HFFc6 (cell line): Measurements from ENCODE around the gene PLXND1. TPM values are rescaled to one million over a fixed set of nuclear protein-coding genes. Genes with fewer than 3 reads are reported as not detected.

ENCODE experiments used
- DNase-seq: peaks from one replicate; pipeline ENCODE4 v3.0.0-alpha.2; 2018
- H3K27ac Mint-ChIP-seq: 2 replicates; pipeline ENCODE4 v1.8.0; 2020; ENCODE audit warnings: mild to moderate bottlenecking, mixed read lengths
- H3K27me3 Mint-ChIP-seq: 2 replicates; pipeline ENCODE4 v1.8.0; 2021; ENCODE audit warnings: mild to moderate bottlenecking, moderate library complexity, mixed read lengths; ENCODE audit not compliant: insufficient read depth
- H3K36me3 Mint-ChIP-seq: 2 replicates; pipeline ENCODE4 v1.8.0; 2021; ENCODE audit warnings: low read depth, mixed read lengths
- H3K4me1 Mint-ChIP-seq: 2 replicates; pipeline ENCODE4 v1.8.0; 2020; ENCODE audit warnings: low read depth, mixed read lengths
- H3K4me3 Mint-ChIP-seq: 2 replicates; pipeline ENCODE4 v1.8.0; 2020; ENCODE audit warnings: mild to moderate bottlenecking, moderate library complexity, mixed read lengths
- H3K9me3 Mint-ChIP-seq: 2 replicates; pipeline ENCODE4 v1.8.0; 2020; ENCODE audit warnings: mild to moderate bottlenecking, mixed read lengths
- CTCF ChIP-seq: fragments of 200-600 bp; sonication (generic); IDR thresholded peaks from 2 replicates; pipeline ENCODE4 v1.5.0; 2021; ENCODE audit warnings: antibody characterized with exemption, mild to moderate bottlenecking
- total RNA-seq, 6 experiments: library from RNA; stranded (reverse); fragmentation: NEBNext Ultra II Directional; extraction: Animal tissue kit (Norgen Biotek cat#: 25700); gene quantifications; 2 replicates in 1 of 6; 3 replicates in 5 of 6; pipeline ENCODE4 v1.2.3, GENCODE V29; 2021

Gene PLXND1
- total RNA-seq, 6 experiments from 2014 or later = 86.7 to 118 (median 108) TPM

DNA sequence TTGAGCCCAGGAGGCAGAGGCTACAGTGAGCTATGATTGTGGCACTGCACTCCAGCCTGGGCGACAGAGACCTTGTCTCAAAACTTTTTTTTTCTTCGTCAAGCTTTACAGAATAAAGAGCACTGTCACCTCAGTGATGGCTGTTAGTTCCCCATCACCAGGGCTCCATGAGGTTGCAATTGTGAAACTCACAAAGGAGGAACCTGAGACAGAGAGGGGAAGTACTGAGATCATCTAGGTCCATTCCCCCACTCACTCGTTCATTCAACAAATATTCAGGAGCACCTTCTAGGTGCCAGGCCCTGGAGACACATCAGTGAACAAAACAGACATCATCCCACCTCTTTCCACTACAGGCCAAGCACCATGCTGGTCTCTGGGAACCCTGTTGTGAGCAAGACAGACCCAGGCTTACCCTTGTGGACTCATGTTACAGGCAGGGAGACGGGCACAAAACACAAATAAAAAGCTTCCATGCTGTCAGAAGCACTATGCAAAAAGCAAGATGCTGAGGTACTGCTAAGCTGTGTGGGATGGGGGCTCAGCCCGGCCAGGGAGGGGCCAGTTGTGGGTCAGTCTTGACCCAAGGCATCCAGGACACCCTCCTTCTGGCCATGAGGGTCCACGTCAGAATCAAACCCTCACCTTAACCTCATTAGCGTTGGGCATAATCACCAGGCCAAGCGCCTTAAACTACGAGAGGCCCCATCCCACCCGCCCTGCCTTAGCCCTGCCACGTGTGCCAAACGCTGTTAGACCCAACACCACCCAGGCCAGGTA is 80.2 kb downstream of the PLXND1 start:
- no peaks in the 10 kb centered on the region for H3K36me3 Mint-ChIP-seq
- H3K4me1 Mint-ChIP-seq = peaks cover 25% of the 10 kb centered on the region
- H3K9me3 Mint-ChIP-seq = no peaks in the 10 kb centered on the region
- H3K27me3 Mint-ChIP-seq = no peaks in the 10 kb centered on the region; the same call in none of the 2 replicates
- no peak overlapping the region for H3K4me3 Mint-ChIP-seq
- no peak for DNase-seq
- no peak for TF ChIP-seq CTCF
- no peak overlapping the region for H3K27ac Mint-ChIP-seq

- Mint-ChIP-seq H3K36me3 (no peaks in the 10 kb centered on the region), H3K9me3 (no peaks in the 10 kb centered on the region), H3K27ac (peak overlapping the region; percentile 18), H3K27me3 (no peaks in the 10 kb centered on the region; the same call in 1 of the 2 replicates), H3K4me3 (no peak overlapping the region), H3K4me1 (peaks cover 26% of the 10 kb centered on the region)
- peak; percentile 66 for DNase-seq
- TF ChIP-seq CTCF = no peak
Observed at GRCh38 chr3:129525341-129525968, 81.0 kb downstream of the PLXND1 start.

- no peaks in the 10 kb centered on the region; the same call in 1 of the 2 replicates for H3K27me3 Mint-ChIP-seq
- H3K4me1 Mint-ChIP-seq = peaks cover 23% of the 10 kb centered on the region
- no peaks in the 10 kb centered on the region for H3K9me3 Mint-ChIP-seq
- TF ChIP-seq CTCF = no peak
- H3K36me3 Mint-ChIP-seq = peaks cover 4% of the 10 kb centered on the region; the same call in 1 of the 2 replicates
- no peak overlapping the region for H3K27ac Mint-ChIP-seq
- no peak for DNase-seq
- H3K4me3 Mint-ChIP-seq = no peak overlapping the region
Observed at GRCh38 chr3:129524081-129524480, 82.4 kb downstream of the PLXND1 start.

GRCh38 chr3:129522953-129523352 is 83.5 kb downstream of the PLXND1 start:
- Mint-ChIP-seq H3K4me3 (no peak overlapping the region), H3K27ac (no peak overlapping the region), H3K27me3 (no peaks in the 10 kb centered on the region; the same call in 1 of the 2 replicates), H3K9me3 (no peaks in the 10 kb centered on the region), H3K4me1 (peaks cover 23% of the 10 kb centered on the region), H3K36me3 (peaks cover 4% of the 10 kb centered on the region; the same call in 1 of the 2 replicates)
- TF ChIP-seq CTCF = no peak
- no peak for DNase-seq

- Mint-ChIP-seq H3K27me3 (no peaks in the 10 kb centered on the region; the same call in 1 of the 2 replicates), H3K4me1 (peaks cover 23% of the 10 kb centered on the region), H3K36me3 (peaks cover 12% of the 10 kb centered on the region; the same call in 1 of the 2 replicates), H3K27ac (no peak overlapping the region), H3K4me3 (no peak overlapping the region), H3K9me3 (no peaks in the 10 kb centered on the region)
- no peak for TF ChIP-seq CTCF
- no peak for DNase-seq
Observed at GRCh38 chr3:129521611-129522010, 84.9 kb downstream of the PLXND1 start.
